K562 (cell line): ENCODE data around the gene DNAJB13.

ENCODE experiments used
- CTCF ChIP-seq, 3 experiments: IDR thresholded peaks in 2 of 3; conservative IDR thresholded peaks in 1 of 3; 2 replicates each; pipeline ENCODE4 v1.5.1; 2011 to 2012; ENCODE audit warnings: low read length in 3 of 3, mild to moderate bottlenecking in 3 of 3, control low read depth in 2 of 3, improper control_type of control experiment in 1 of 3, inconsistent platforms in 1 of 3, low read depth in 1 of 3, mixed read lengths in 1 of 3, moderate library complexity in 1 of 3; ENCODE audit not compliant: insufficient read depth in 2 of 3
- ZNF175 ChIP-seq: fragments of 200-800 bp; sonication (Bioruptor generic); IDR thresholded peaks from 2 replicates; pipeline ENCODE4 v1.6.1; 2016; ENCODE audit warnings: low read depth, mild to moderate bottlenecking, missing genetic modification characterization, missing compliant biosample characterization
- ZNF780A ChIP-seq: fragments of 250-450 bp; sonication (Bioruptor Pico); IDR thresholded peaks from 2 replicates; pipeline ENCODE4 v1.5.0; 2021; ENCODE audit warnings: mild to moderate bottlenecking

- TF ChIP-seq ZNF175 (CRISPR knock-in tag) (no peak), ZNF780A (CRISPR knock-in tag) (no peak), CTCF (IDR thresholded peaks at IDR 0.05 in 2 of 3, conservative IDR thresholded peaks at IDR 0.05 in 1 of 3; ENCODE audit: insufficient read depth in 2 of 3, low read depth in 1 of 3, low read length in 3 of 3) (no peak)
Measured at GRCh38 chr11:73949912-73950311, 914 bp upstream of the DNAJB13 start.
